Heart right ventricle (tissue), 16 donors: ENCODE measurements around the gene CD72. TPM values are rescaled to one million over a fixed set of nuclear protein-coding genes. Genes with fewer than 3 reads are reported as not detected.

Experiments
- ATAC-seq, 8 donors: fragments of 200-7000 bp; cut with Tn5 transposase; one replicate each; pipeline ENCODE4 v1.9.1; 2020; ENCODE audit warnings: mild to moderate bottlenecking in 8 of 8, moderate library complexity in 8 of 8, moderate number of reproducible peaks in 1 of 8
- DNase-seq, 2 donors: peaks; one replicate each; pipeline ENCODE4 v3.0.0-alpha.2; 2020
- H3K27ac ChIP-seq, 10 donors: fragments of 200-600 bp; sonication (generic) in 2 of 10; one replicate each; pipeline versions ENCODE4 v1.5.0 to v1.8.0; 2020 to 2022; ENCODE audit warnings: mild to moderate bottlenecking in 3 of 10
- H3K27me3 ChIP-seq, 7 donors: fragments of 200-600 bp; one replicate each; pipeline ENCODE4 v1.8.0; 2021 to 2022; ENCODE audit warnings: mild to moderate bottlenecking in 2 of 7
- H3K36me3 ChIP-seq, 9 donors: fragments of 200-600 bp; sonication (generic) in 1 of 9; one replicate each; pipeline versions ENCODE4 v1.5.0 to v1.8.0; 2020 to 2022; ENCODE audit warnings: mild to moderate bottlenecking in 2 of 9
- H3K4me1 ChIP-seq, 9 donors: fragments of 200-600 bp; sonication (generic) in 1 of 9; one replicate each; pipeline versions ENCODE4 v1.5.0 to v1.8.0; 2020 to 2022; ENCODE audit warnings: mild to moderate bottlenecking in 4 of 9
- H3K4me3 ChIP-seq, 10 donors: fragments of 200-600 bp; sonication (generic) in 2 of 10; one replicate each; pipeline versions ENCODE4 v1.5.0 to v1.8.0; 2020 to 2022; ENCODE audit warnings: mild to moderate bottlenecking in 7 of 10, moderate library complexity in 2 of 10
- H3K9me3 ChIP-seq, 11 donors: fragments of 200-600 bp in 10 of 11; sonication (generic) in 2 of 11; one replicate each; pipeline versions ENCODE4 v1.5.0 to v1.8.0; 2013 to 2022; ENCODE audit warnings: mild to moderate bottlenecking in 2 of 11, control low read depth in 1 of 11, moderate library complexity in 1 of 11
- CTCF ChIP-seq, 9 donors: fragments of 200-600 bp; sonication (generic) in 2 of 9; IDR thresholded peaks; one replicate each; pipeline versions ENCODE4 v1.5.0 to v1.8.0; 2021 to 2022; ENCODE audit warnings: antibody characterized with exemption in 9 of 9, mild to moderate bottlenecking in 5 of 9, moderate library complexity in 1 of 9
- WGBS, 2 donors: extraction: QIAGEN DNeasy Blood & Tissue Kit; methylation state at CpG; one replicate each; pipeline ENCODE4 v1.1.7; 2013; ENCODE audit warnings: inconsistent platforms in 1 of 2; 5-methylcytosine and 5-hydroxymethylcytosine counted together
- intact Hi-C, 10 donors: fragments of 100-400 bp; cut with DNase I; formaldehyde crosslinking; loops; one replicate each; pipeline versions ENCODE4 v1.11.1 to v1.14.2; 2022
- polyA plus RNA-seq, 2 donors: library from polyadenylated mRNA; stranded (reverse); fragments of 200-250 nt; gene quantifications; one replicate each; pipeline ENCODE4 v1.2.3, GENCODE V29; 2013
- total RNA-seq, 10 donors: library from RNA; stranded (reverse); fragmentation: NEBNext Ultra II Directional in 3 of 10; extraction: Animal tissue kit (Norgen Biotek cat#: 25700) in 3 of 10; gene quantifications; one replicate each; pipeline versions ENCODE4 v1.2.1 to v1.2.4, GENCODE V29; 2021 to 2023
- donor health status: Arrhythmogenic right ventricular cardiomyopathy.
- donor health status: ischemic (EF 13 %, LVEDD 7.1; RV severe dilation, severe dysfunction).
- donor health status: healthy with polysubstance abuse.
- donor health status: DM: no; HTN: yes; CAD: no.
- donor health status: DM: no; HTN: no; CAD: no.
- donor health status: ischemic (EF 25% LVEDD 6.9; RV normal size, moderate dysfunction).
- donor health status: ischemic (EF 25% LVEDD 5.7; RV mildly dilated, moderate dysfunction).
- donor health status: healthy.
- donor health status: DM: yes; HTN: yes; CAD: no.
- donor health status: Ischemic cardiomyopathy.
- donor health status: ischemic (EF 35%, LVEDD 5.7; RV mildly dilated, moderate dysfunction).
- donor health status: nonischemic (EF 11% LVEDD 7.7; RV severe dilation, severe dysfunction).
- donor health status: DM: yes; HTN: yes; CAD: no.
- donor health status: PGD.
- donor health status: ischemic (EF 29% LVEDD 5.4; RV normal size, mild dysfunction).
- donor health status: nonischemic (EF 23%, LVEDD 6.1; RV moderate dilation, normal function).

The CD72 gene
- total and polyA plus RNA-seq, 12 donors = 0.43 to 6.8 (median 0.54) TPM; not detected in 1

DNA sequence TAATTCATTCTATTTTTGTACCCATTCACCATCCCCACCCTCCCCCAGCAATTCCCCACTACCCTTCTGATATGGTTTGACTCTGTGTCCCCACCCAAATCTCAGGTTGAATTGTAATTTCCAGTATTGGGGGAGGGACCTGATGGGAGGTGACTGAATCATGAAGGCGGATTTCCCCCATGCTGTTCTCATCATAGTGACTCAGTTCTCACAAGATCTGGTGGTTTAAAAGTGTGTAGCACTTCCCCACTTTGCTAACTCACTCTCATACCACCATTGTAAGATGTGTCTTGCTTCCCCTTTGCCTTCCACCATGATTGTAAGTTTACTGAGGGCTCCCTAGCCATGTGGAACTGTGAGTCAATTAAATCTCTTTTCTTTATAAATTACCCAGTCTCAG, 39.1 kb downstream of the CD72 start:
- no peak for TF ChIP-seq CTCF (IDR thresholded peaks at IDR 0.05)
- Histone ChIP-seq H3K27ac (no peak overlapping the region), H3K27me3 (no peaks in the 10 kb centered on the region), H3K4me1 (no peaks in the 10 kb centered on the region), H3K36me3 (no peaks in the 10 kb centered on the region), H3K9me3 (peaks cover 0 to 26% (median 12%) of the 10 kb centered on the region in 11 donors), H3K4me3 (no peak overlapping the region)
- WGBS, 2 donors = 89 to 93% methylated on average over 1 of the region's 1 CpG
- intact Hi-C loops = no loop called here
- no peak for ATAC-seq
- DNase-seq = no peak

GRCh38 chr9:35577486-35577885, 40.7 kb downstream of the CD72 start:
- ATAC-seq = no peak

GRCh38 chr9:35575478-35575877, 42.7 kb downstream of the CD72 start:
- peaks cover 0 to 6% (median 0%) of the 10 kb centered on the region in 9 donors for H3K4me1 ChIP-seq
- ATAC-seq (peak in 2 of 8 donors; percentile 10 to 53), DNase-seq (no peak)
- TF ChIP-seq CTCF (IDR thresholded peaks at IDR 0.05) = no peak
- peaks cover 0 to 16% (median 11%) of the 10 kb centered on the region in 11 donors for H3K9me3 ChIP-seq
- intact Hi-C loops = no loop called here
- no peaks in the 10 kb centered on the region for H3K36me3 ChIP-seq
- WGBS, 2 donors = 94 to 98% methylated on average over 5 of the region's 5 CpGs
- no peak overlapping the region for H3K4me3 ChIP-seq
- H3K27me3 ChIP-seq = no peaks in the 10 kb centered on the region
- no peak overlapping the region for H3K27ac ChIP-seq

More at GRCh38 chr9:35577486-35577885, 40.7 kb downstream of the CD72 start:
- Histone ChIP-seq H3K9me3 (peaks cover 0 to 26% (median 12%) of the 10 kb centered on the region in 11 donors), H3K27ac (no peak overlapping the region), H3K27me3 (no peaks in the 10 kb centered on the region), H3K4me3 (no peak overlapping the region), H3K36me3 (no peaks in the 10 kb centered on the region), H3K4me1 (no peaks in the 10 kb centered on the region)
- no peak for DNase-seq
- 83 to 93% methylated on average over 5 of the region's 5 CpGs for WGBS, 2 donors
- no peak for TF ChIP-seq CTCF (IDR thresholded peaks at IDR 0.05)
- intact Hi-C loops = no loop called here

GRCh38 chr9:35574578-35575122, 43.6 kb downstream of the CD72 start:
- H3K36me3 ChIP-seq = no peaks in the 10 kb centered on the region
- intact Hi-C loops = no loop called here
- no peaks in the 10 kb centered on the region for H3K27me3 ChIP-seq
- peaks cover 0 to 11% (median 0%) of the 10 kb centered on the region in 9 donors for H3K4me1 ChIP-seq
- peaks cover 0 to 8% (median 3%) of the 10 kb centered on the region in 11 donors for H3K9me3 ChIP-seq
- no peak for DNase-seq
- ATAC-seq = no peak
- TF ChIP-seq CTCF (IDR thresholded peaks at IDR 0.05) = no peak
- no peak overlapping the region for H3K4me3 ChIP-seq
- WGBS, 2 donors = 91 to 92% methylated on average over 2 of the region's 2 CpGs
- no peak overlapping the region for H3K27ac ChIP-seq
